Measurements from ENCODE around the gene CBR3.
"Not testable (repeated sequence)": the region's sequence is repeated elsewhere in the genome, so short reads cannot be mapped to it uniquely, and the experiment has no call there.

Gene CBR3

DNA sequence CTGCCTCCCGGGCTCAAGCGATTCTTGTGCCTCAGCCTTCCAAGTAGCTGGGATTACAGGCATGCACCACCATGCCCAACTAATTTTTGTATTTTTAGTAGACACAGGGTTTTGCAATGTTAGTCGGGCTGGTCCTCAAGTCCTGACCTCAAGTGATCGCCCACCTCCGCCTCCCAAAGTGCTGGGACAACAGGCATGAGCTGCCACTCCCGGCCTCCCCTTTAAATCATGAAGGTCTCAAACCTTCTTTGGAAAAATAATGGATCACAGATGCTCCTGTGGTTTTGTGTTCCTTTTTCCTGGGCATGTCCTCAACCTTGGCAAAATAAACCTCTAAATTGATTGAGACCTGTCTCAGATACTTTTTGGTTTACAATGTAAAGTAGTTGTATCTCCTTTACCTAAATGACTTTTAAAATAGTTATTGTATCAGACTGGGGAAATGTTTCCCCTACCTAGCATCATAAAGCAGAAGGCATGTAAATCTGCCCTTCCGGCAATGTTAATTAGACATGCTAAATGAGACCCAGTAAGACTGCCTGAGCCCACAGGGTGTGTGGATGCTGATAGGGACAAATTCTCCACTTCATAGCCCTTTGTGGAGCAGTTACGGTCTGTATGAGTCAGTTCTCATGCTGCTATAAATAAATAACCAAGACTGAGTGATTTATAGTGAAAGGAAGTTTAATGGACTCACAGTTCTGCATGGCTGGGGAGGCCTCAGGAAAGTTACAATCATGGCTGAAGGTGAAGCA lies 37.3 kb upstream of the CBR3 start:
- no peak for DNase-seq (ENCODE audit: low read depth in 2 of 2)
- H3K4me3 ChIP-seq (replicated peaks in 1 of 2; ENCODE audit: low read depth in 2 of 2, low read length in 2 of 2) = no peak overlapping the region
- TF ChIP-seq, protein P1, sequence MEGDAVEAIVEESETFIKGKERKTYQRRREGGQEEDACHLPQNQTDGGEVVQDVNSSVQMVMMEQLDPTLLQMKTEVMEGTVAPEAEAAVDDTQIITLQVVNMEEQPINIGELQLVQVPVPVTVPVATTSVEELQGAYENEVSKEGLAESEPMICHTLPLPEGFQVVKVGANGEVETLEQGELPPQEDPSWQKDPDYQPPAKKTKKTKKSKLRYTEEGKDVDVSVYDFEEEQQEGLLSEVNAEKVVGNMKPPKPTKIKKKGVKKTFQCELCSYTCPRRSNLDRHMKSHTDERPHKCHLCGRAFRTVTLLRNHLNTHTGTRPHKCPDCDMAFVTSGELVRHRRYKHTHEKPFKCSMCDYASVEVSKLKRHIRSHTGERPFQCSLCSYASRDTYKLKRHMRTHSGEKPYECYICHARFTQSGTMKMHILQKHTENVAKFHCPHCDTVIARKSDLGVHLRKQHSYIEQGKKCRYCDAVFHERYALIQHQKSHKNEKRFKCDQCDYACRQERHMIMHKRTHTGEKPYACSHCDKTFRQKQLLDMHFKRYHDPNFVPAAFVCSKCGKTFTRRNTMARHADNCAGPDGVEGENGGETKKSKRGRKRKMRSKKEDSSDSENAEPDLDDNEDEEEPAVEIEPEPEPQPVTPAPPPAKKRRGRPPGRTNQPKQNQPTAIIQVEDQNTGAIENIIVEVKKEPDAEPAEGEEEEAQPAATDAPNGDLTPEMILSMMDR (IDR thresholded peaks at IDR 0.05; ENCODE audit: low read depth, low read length) = no peak

DNA sequence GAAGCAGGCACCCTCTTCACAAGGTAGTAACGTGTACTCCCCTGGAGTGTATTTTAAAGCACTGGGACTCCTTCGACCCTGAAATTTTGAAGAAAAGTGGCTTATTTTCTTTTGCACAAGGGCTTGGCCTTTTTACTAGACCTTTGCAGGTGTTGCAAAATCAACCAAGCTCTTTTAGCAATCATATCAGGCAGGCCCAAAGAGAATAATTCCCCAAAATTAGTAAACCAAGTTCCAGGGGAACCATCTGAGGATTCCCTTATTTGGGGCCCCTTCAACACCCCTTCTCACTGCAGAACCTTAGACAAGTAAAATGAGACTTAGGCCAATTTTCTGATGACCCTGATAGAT lies 36.7 kb upstream of the CBR3 start:
- H3K4me3 ChIP-seq (replicated peaks in 1 of 2; ENCODE audit: low read depth in 2 of 2, low read length in 2 of 2) = no peak overlapping the region
- TF ChIP-seq, protein P1 (IDR thresholded peaks at IDR 0.05; ENCODE audit: low read depth, low read length) = no peak
- DNase-seq (ENCODE audit: low read depth in 2 of 2) = no peak

DNA sequence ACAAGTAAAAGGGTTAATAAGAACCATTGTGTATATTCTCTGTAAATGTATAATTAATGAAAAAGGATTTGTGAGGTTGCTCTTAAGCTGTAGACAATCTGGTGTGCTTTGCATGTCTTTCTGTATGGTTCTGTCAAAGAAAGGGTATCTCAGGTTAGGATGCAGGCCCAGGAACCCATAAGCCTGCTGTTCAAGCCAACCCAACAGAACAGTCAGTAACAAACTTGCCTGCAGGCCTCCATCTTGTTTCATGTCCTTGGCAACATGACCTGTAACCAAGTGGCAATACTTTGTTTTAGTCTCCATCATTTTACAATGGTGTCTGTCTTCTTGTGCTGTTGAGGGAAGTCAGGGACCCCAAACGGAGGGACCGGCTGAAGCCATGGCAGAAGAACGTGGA lies 35.9 kb upstream of the CBR3 start:
- TF ChIP-seq, protein P1 (IDR thresholded peaks at IDR 0.05; ENCODE audit: low read depth, low read length) = no peak
- no peak for DNase-seq (ENCODE audit: low read depth in 2 of 2)
- no peak overlapping the region for H3K4me3 ChIP-seq (replicated peaks in 1 of 2; ENCODE audit: low read depth in 2 of 2, low read length in 2 of 2)

DNA sequence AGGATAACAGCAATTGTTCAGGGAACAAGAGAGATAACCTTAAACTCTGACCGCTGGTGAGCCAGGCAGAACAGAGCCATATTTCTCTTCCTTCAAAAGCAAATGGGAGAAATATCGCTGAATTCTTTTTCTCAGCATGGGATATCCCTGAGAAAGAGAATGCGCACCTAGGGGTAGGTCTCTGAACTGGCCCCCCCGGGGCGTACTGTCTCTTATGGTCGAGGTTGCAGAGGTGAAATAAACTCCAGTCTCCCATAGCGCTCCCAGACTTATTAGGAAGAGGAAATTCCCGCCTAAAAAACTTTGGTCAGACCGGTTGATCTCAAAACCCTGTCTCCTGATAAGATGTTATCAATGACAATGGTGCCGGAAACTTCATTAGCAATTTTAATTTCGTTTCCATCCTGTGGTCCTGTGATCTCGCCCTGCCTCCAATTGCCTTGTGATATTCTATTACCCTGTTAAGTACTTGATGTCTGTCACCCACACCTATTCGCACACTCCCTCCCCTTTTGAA lies 35.1 kb upstream of the CBR3 start:
- not testable (repeated sequence) for H3K4me3 ChIP-seq (replicated peaks in 1 of 2; ENCODE audit: low read depth in 2 of 2, low read length in 2 of 2); DNase-seq (ENCODE audit: low read depth in 2 of 2)

DNA sequence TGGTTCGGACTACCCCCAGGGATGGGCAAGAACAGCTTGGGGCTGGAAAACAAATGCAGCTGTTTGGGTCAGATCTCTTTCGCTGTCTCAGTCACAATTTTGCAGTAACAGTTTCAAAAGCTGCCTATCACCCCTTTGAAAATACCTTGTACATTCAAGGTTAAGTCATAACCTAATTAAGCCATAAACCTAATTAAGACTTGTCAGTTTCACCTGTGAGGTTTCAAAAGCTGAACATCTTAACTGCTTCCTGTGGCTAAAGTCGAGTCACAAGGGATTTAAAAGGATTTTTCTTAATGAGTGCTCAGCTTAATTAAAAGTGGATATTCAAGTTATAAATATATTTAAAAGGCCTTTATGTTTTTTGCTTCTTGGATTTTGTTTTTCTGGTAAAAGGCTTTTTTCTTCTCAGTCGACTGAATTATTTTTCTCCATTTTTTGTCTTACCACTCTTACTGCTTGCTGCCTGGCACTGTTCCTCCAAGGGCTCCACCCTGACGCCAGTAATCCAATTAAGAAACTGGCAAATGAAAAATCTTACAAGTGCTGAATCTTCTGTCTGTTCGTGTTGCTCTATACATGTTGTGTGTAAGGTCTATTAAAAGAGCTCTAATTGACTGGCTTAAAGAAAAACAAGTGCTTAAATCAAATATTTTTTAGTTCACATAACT lies 33.8 kb upstream of the CBR3 start:
- no peak overlapping the region for H3K4me3 ChIP-seq (replicated peaks in 1 of 2; ENCODE audit: low read depth in 2 of 2, low read length in 2 of 2)
- TF ChIP-seq, protein P1 (IDR thresholded peaks at IDR 0.05; ENCODE audit: low read depth, low read length) = no peak

DNA sequence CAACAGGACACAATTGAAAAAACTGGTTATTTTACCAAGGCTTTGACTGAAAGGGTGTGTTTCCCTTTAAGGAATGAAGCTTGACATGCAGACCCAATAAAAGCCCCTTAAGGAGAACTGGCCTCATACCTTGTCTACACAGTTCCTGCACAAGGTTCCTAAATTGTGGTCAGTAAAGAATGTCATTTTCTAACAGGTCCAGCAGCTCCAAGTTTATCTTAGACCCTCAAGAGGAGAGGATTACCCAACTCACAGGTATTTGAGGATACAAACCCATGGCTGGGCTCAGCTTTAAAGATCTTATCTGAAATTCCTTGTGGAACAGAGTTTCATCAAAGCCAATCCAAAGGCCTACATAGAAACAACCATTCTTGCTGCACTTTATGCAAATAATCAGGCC lies 31.4 kb upstream of the CBR3 start:
- no peak for DNase-seq (ENCODE audit: low read depth in 2 of 2)
- H3K4me3 ChIP-seq (replicated peaks in 1 of 2; ENCODE audit: low read depth in 2 of 2, low read length in 2 of 2) = no peak overlapping the region
- TF ChIP-seq, protein P1 (IDR thresholded peaks at IDR 0.05; ENCODE audit: low read depth, low read length) = no peak

More for the DNA sequence above, 33.8 kb upstream of the CBR3 start:
- DNase-seq (ENCODE audit: low read depth in 2 of 2) = no peak
